Measurements from ENCODE around the gene FBXO42.

DNA sequence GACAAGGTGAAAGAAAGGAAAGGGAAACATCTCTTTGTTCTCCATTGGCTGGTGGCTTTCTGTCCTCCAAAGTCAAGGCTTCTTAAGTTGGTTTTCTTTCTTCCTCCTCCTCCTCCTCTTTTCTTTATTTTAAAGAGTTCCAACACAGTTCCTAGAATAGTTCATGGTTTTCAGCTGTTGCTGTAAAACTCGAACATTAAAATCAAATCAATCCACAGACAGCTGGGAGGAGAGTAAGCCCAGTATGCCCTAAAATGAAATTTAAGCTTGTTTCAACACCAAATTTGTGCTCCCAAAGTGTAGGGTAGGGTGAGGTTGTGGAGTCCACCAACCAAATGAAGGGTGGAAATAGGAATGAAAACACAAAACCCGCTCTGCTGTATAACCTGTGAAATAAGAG lies 104.8 kb downstream of the FBXO42 start:
- TF ChIP-seq, protein P1, sequence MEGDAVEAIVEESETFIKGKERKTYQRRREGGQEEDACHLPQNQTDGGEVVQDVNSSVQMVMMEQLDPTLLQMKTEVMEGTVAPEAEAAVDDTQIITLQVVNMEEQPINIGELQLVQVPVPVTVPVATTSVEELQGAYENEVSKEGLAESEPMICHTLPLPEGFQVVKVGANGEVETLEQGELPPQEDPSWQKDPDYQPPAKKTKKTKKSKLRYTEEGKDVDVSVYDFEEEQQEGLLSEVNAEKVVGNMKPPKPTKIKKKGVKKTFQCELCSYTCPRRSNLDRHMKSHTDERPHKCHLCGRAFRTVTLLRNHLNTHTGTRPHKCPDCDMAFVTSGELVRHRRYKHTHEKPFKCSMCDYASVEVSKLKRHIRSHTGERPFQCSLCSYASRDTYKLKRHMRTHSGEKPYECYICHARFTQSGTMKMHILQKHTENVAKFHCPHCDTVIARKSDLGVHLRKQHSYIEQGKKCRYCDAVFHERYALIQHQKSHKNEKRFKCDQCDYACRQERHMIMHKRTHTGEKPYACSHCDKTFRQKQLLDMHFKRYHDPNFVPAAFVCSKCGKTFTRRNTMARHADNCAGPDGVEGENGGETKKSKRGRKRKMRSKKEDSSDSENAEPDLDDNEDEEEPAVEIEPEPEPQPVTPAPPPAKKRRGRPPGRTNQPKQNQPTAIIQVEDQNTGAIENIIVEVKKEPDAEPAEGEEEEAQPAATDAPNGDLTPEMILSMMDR (IDR thresholded peaks at IDR 0.05), result no peak
- TF ChIP-seq EP300 (IDR thresholded peaks at IDR 0.05), result no peak
- TF ChIP-seq POLR2A (IDR thresholded peaks at IDR 0.05), result no peak

Measured in stomach (tissue), 4 donors.